Panc1 (cell line): Measurements from ENCODE around the gene CHTF8.

Experiments
- POLR2AphosphoS5 ChIP-seq: IDR thresholded peaks from 2 replicates; pipeline ENCODE4 v1.6.1; 2012; ENCODE audit warnings: mild to moderate bottlenecking, low read depth, low read length, moderate library complexity
- TCF7L2 ChIP-seq: IDR thresholded peaks from 2 replicates; pipeline ENCODE4 v1.6.1; 2011; ENCODE audit warnings: mild to moderate bottlenecking, low read depth, low read length, inconsistent platforms
- TF ChIP-seq, protein P1 (sequence below): fragments of 450-650 bp; IDR thresholded peaks from 2 replicates; pipeline ENCODE4 v1.5.1; 2017; ENCODE audit warnings: mild to moderate bottlenecking

DNA sequence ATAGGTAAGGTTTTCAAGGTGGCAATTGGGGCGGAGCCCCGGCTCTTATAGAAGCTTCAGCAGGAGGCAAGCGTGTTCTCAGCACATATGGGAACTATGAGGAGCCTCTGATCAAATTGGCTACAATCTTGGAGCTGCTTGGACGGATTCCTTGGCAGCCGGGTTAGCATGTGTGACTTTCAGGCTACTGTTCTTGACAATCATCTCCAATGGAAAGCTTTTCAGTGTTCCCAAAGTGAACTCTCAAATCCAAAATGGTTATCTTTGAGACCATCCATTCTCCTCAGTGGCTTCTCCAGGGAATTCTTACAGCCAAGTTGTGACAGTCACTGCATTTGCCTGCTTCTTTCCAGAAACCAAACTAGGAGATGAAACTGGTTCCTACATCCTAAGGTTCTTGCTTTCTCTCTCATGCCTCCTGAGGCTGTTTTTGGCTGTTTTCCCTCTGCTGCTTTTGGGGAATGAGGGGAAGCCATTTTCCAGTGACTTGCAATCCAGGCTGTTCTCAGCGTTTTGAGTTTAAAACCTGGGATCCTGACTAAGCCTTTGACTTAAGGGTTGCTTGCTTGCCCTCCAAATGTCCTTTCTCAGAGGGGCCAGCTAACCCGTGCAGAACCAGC, 16.0 kb downstream of the CHTF8 start:
- TF ChIP-seq, protein P1, sequence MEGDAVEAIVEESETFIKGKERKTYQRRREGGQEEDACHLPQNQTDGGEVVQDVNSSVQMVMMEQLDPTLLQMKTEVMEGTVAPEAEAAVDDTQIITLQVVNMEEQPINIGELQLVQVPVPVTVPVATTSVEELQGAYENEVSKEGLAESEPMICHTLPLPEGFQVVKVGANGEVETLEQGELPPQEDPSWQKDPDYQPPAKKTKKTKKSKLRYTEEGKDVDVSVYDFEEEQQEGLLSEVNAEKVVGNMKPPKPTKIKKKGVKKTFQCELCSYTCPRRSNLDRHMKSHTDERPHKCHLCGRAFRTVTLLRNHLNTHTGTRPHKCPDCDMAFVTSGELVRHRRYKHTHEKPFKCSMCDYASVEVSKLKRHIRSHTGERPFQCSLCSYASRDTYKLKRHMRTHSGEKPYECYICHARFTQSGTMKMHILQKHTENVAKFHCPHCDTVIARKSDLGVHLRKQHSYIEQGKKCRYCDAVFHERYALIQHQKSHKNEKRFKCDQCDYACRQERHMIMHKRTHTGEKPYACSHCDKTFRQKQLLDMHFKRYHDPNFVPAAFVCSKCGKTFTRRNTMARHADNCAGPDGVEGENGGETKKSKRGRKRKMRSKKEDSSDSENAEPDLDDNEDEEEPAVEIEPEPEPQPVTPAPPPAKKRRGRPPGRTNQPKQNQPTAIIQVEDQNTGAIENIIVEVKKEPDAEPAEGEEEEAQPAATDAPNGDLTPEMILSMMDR = no peak
- TF ChIP-seq POLR2AphosphoS5 (no peak), TCF7L2 (no peak)
